Measurements from ENCODE around the gene HOOK2.

HOOK2 gene

GRCh38 chr19:12782424-12783290 lies 7.3 kb upstream of the HOOK2 start:
- DNase-seq, result peak; percentile 91

GRCh38 chr19:12782174-12782423 lies 6.7 kb upstream of the HOOK2 start:
- no peak for DNase-seq

GRCh38 chr19:12779162-12779993 lies 4.0 kb upstream of the HOOK2 start:
- no peak for DNase-seq

- no peak for DNase-seq
Observed at GRCh38 chr19:12778905-12779161, 3.5 kb upstream of the HOOK2 start.

GRCh38 chr19:12778017-12778904 lies 2.9 kb upstream of the HOOK2 start:
- DNase-seq, result peak in 1 of 2 experiments; percentile 47

GRCh38 chr19:12777217-12778016 lies 2.1 kb upstream of the HOOK2 start:
- peak; percentile 74 to 83 for DNase-seq

GRCh38 chr19:12773571-12773970 lies 1.8 kb downstream of the HOOK2 start:
- no peak for DNase-seq

- DNase-seq, result no peak
Observed at GRCh38 chr19:12772323-12772722, 3.0 kb downstream of the HOOK2 start.

GRCh38 chr19:12770922-12771321 lies 4.4 kb downstream of the HOOK2 start:
- no peak for DNase-seq

- peak; percentile 61 to 73 for DNase-seq
Observed at GRCh38 chr19:12769689-12770088, 5.7 kb downstream of the HOOK2 start.

- no peak for DNase-seq
Observed at GRCh38 chr19:12767666-12768065, 7.7 kb downstream of the HOOK2 start.

- DNase-seq, result no peak
Observed at GRCh38 chr19:12767150-12767549, 8.2 kb downstream of the HOOK2 start.

GRCh38 chr19:12766051-12766521 lies 9.3 kb downstream of the HOOK2 start:
- peak; percentile 62 to 76 for DNase-seq

GRCh38 chr19:12764698-12765097 lies 10.7 kb downstream of the HOOK2 start:
- DNase-seq, result no peak

- DNase-seq, result no peak
Observed at GRCh38 chr19:12763100-12763499, 12.3 kb downstream of the HOOK2 start.

GRCh38 chr19:12759686-12760085 lies 15.7 kb downstream of the HOOK2 start:
- no peak for DNase-seq

GRCh38 chr19:12757544-12758274 lies 17.6 kb downstream of the HOOK2 start:
- peak; percentile 44 to 65 for DNase-seq

GRCh38 chr19:12756150-12756883 lies 19.0 kb downstream of the HOOK2 start:
- no peak for DNase-seq

GRCh38 chr19:12754465-12755196 lies 20.7 kb downstream of the HOOK2 start:
- DNase-seq, result no peak

- no peak for DNase-seq
Observed at GRCh38 chr19:12752056-12752781, 23.1 kb downstream of the HOOK2 start.

All from stimulated activated CD4-positive, alpha-beta T cell treated with anti-CD3 and anti-CD28 coated beads, Interleukin-4, amount 100 ng/mL, for 4 hours (primary cell).